IMR-90 (cell line): Measurements from ENCODE around the gene DLL1. TPM values are rescaled to one million over a fixed set of nuclear protein-coding genes. Genes with fewer than 3 reads are reported as not detected.
A peak's percentile ranks its signal among the peaks of the same experiment; 100 is the strongest.

Experiments
- ATAC-seq: fragments of 200-7000 bp; cut with Tn5 transposase; 2 replicates; pipeline ENCODE4 v1.9.1; 2020; ENCODE audit warnings: low read depth, mild to moderate bottlenecking, moderate library complexity
- BruUV-seq: library from RNA; stranded (reverse); fragments of 400-500 nt; replicated peaks from 2 replicates; lab custom pipeline; 2021; lab: Mats Ljungman, UMichigan
- CTCF ChIA-PET: fragments of 300-600 bp; formaldehyde crosslinking; extraction: SDS; loops from one replicate; lab custom pipeline; 2021; ENCODE audit warnings: antibody characterized with exemption; lab: Yijun Ruan, JAX
- POLR2A ChIA-PET: fragments of 300-600 bp; sonication (Branson Sonifier 250); formaldehyde crosslinking; loops from one replicate; lab custom pipeline; 2022; ENCODE audit warnings: antibody characterized with exemption; ENCODE audit not compliant: unreplicated experiment; lab: Charles Lee
- DNase-seq: peaks from one replicate; pipeline ENCODE4 v3.0.0; 2013
- H2AFZ ChIP-seq: replicated peaks from 2 replicates; pipeline ENCODE3; 2013; ENCODE audit warnings: low read length, mild to moderate bottlenecking; ENCODE audit not compliant: poor library complexity
- H2AK5ac ChIP-seq: 2 replicates; pipeline ENCODE4 v1.6.1; 2013; ENCODE audit warnings: low read depth, low read length, inconsistent platforms
- H2AK9ac ChIP-seq: replicated peaks from 2 replicates; pipeline ENCODE3; 2013; ENCODE audit warnings: mild to moderate bottlenecking, low read depth, low read length, moderate library complexity; ENCODE audit not compliant: poor library complexity
- H2BK120ac ChIP-seq: 2 replicates; pipeline ENCODE4 v1.6.1; 2013; ENCODE audit warnings: low read depth, low read length, inconsistent platforms
- H2BK15ac ChIP-seq: 3 replicates; pipeline ENCODE4 v1.6.1; 2013; ENCODE audit warnings: low read depth, low read length, inconsistent platforms
- H2BK20ac ChIP-seq: 2 replicates; pipeline ENCODE4 v1.6.1; 2013; ENCODE audit warnings: low read depth, mild to moderate bottlenecking, inconsistent platforms, low read length, moderate library complexity
- H2BK5ac ChIP-seq: 2 replicates; pipeline ENCODE4 v1.6.1; 2013; ENCODE audit warnings: mild to moderate bottlenecking, low read depth, low read length, inconsistent platforms; ENCODE audit not compliant: poor library complexity, severe bottlenecking
- H3K14ac ChIP-seq: replicated peaks from 2 replicates; pipeline ENCODE4 v1.6.1; 2013; ENCODE audit warnings: low read depth, low read length, inconsistent platforms
- H3K18ac ChIP-seq: 2 replicates; pipeline ENCODE4 v1.6.1; 2013; ENCODE audit warnings: low read depth, low read length, control low read depth
- H3K23ac ChIP-seq: 2 replicates; pipeline ENCODE4 v1.6.1; 2013; ENCODE audit warnings: low read depth, low read length, inconsistent platforms
- H3K27ac ChIP-seq: 2 replicates; pipeline ENCODE4 v1.5.1; 2013; ENCODE audit warnings: mild to moderate bottlenecking, control low read depth, low read length; ENCODE audit not compliant: insufficient read depth
- H3K27me3 ChIP-seq: 2 replicates; pipeline ENCODE4 v1.6.1; 2013; ENCODE audit warnings: low read length; ENCODE audit not compliant: control insufficient read depth, insufficient read depth
- H3K36me3 ChIP-seq: 2 replicates; pipeline ENCODE4 v1.6.1; 2013; ENCODE audit warnings: low read length, mixed read lengths; ENCODE audit not compliant: control insufficient read depth, insufficient read depth
- H3K4ac ChIP-seq: 2 replicates; pipeline ENCODE4 v1.6.1; 2013; ENCODE audit warnings: low read depth, low read length, inconsistent platforms
- H3K4me1 ChIP-seq: 2 replicates; pipeline ENCODE4 v1.6.1; 2013; ENCODE audit warnings: low read length, mixed read lengths; ENCODE audit not compliant: control insufficient read depth, insufficient read depth
- H3K4me2 ChIP-seq: 2 replicates; pipeline ENCODE4 v1.6.1; 2013; ENCODE audit warnings: low read depth, mild to moderate bottlenecking, control low read depth, low read length, moderate library complexity
- H3K4me3 ChIP-seq: 2 replicates; pipeline ENCODE4 v1.5.1; 2013; ENCODE audit warnings: low read depth, mild to moderate bottlenecking, control low read depth, low read length, moderate library complexity; ENCODE audit not compliant: insufficient read depth
- H3K56ac ChIP-seq: 2 replicates; pipeline ENCODE4 v1.6.1; 2013; ENCODE audit warnings: low read length, inconsistent platforms; ENCODE audit not compliant: insufficient read depth; ENCODE audit errors: extremely low read depth
- H3K79me1 ChIP-seq, 2 experiments: 2 replicates each; pipeline ENCODE4 v1.6.1; 2013; ENCODE audit warnings: low read length in 2 of 2, inconsistent platforms in 1 of 2, low read depth in 1 of 2
- H3K9ac ChIP-seq: 2 replicates; pipeline ENCODE4 v1.6.1; 2013; ENCODE audit warnings: low read depth, low read length, control low read depth
- H3K9me1 ChIP-seq: 2 replicates; pipeline ENCODE4 v1.6.1; 2013; ENCODE audit warnings: low read length, inconsistent platforms; ENCODE audit not compliant: insufficient read depth
- H3K9me3 ChIP-seq: 2 replicates; pipeline ENCODE4 v1.6.1; 2013; ENCODE audit warnings: low read length; ENCODE audit not compliant: control insufficient read depth, insufficient read depth
- H4K20me1 ChIP-seq: 2 replicates; pipeline ENCODE4 v1.6.1; 2013; ENCODE audit warnings: low read length, inconsistent platforms; ENCODE audit not compliant: insufficient read depth
- H4K5ac ChIP-seq: 2 replicates; pipeline ENCODE4 v1.6.1; 2013; ENCODE audit warnings: mild to moderate bottlenecking, low read depth, low read length, control low read depth
- H4K8ac ChIP-seq, 2 experiments: 2 replicates each; pipeline ENCODE4 v1.6.1; 2013; ENCODE audit warnings: low read depth in 2 of 2, low read length in 2 of 2, control low read depth in 1 of 2, inconsistent platforms in 1 of 2
- H4K91ac ChIP-seq: 2 replicates; pipeline ENCODE4 v1.6.1; 2013; ENCODE audit warnings: low read depth, low read length, inconsistent platforms; ENCODE audit not compliant: insufficient read depth
- CEBPB ChIP-seq: IDR thresholded peaks from 2 replicates; pipeline ENCODE4 v1.6.1; 2012; ENCODE audit warnings: low read depth, low read length, improper control_type of control experiment
- CHD1 ChIP-seq: IDR thresholded peaks from 2 replicates; pipeline ENCODE4 v1.6.1; 2012; ENCODE audit warnings: low read depth, low read length, improper control_type of control experiment
- ELK1 ChIP-seq: fragments of 150-350 bp; IDR thresholded peaks from 2 replicates; pipeline ENCODE4 v1.6.1; 2016; ENCODE audit warnings: low read depth, mild to moderate bottlenecking, low read length, moderate library complexity, borderline replicate concordance
- FOS ChIP-seq: fragments of 150-350 bp; IDR thresholded peaks from 2 replicates; pipeline ENCODE4 v1.6.1; 2016; ENCODE audit warnings: low read depth, low read length
- MAFK ChIP-seq: IDR thresholded peaks from 2 replicates; pipeline ENCODE4 v1.6.1; 2012; ENCODE audit warnings: low read depth, low read length, improper control_type of control experiment
- MAZ ChIP-seq: IDR thresholded peaks from 2 replicates; pipeline ENCODE4 v1.6.1; 2012; ENCODE audit warnings: low read depth, mild to moderate bottlenecking, low read length, improper control_type of control experiment, moderate library complexity, borderline replicate concordance
- MXI1 ChIP-seq: IDR thresholded peaks from 2 replicates; pipeline ENCODE4 v1.6.1; 2012; ENCODE audit warnings: low read depth, mild to moderate bottlenecking, low read length, moderate library complexity, borderline replicate concordance
- NFE2L2 ChIP-seq: fragments of 150-350 bp; IDR thresholded peaks from 2 replicates; pipeline ENCODE4 v1.6.1; 2016; ENCODE audit warnings: low read depth, mild to moderate bottlenecking, low read length
- POLR2A ChIP-seq: IDR thresholded peaks from 2 replicates; pipeline ENCODE4 v1.6.1; 2012; ENCODE audit warnings: mild to moderate bottlenecking, low read depth, low read length
- RAD21 ChIP-seq: IDR thresholded peaks from 2 replicates; pipeline ENCODE4 v1.6.1; 2012; ENCODE audit warnings: low read length, improper control_type of control experiment
- RCOR1 ChIP-seq: IDR thresholded peaks from 2 replicates; pipeline ENCODE4 v1.6.1; 2012; ENCODE audit warnings: mild to moderate bottlenecking, low read length, improper control_type of control experiment; ENCODE audit not compliant: insufficient replicate concordance
- RFX5 ChIP-seq: IDR thresholded peaks from 2 replicates; pipeline ENCODE4 v1.8.0; 2012; ENCODE audit warnings: low read depth, mild to moderate bottlenecking, low read length, moderate library complexity
- SMC3 ChIP-seq: fragments of 150-350 bp; IDR thresholded peaks from 2 replicates; pipeline ENCODE4 v1.6.1; 2016; ENCODE audit warnings: low read depth, mild to moderate bottlenecking, antibody characterized with exemption, low read length, moderate library complexity
- USF2 ChIP-seq: fragments of 150-350 bp; IDR thresholded peaks from 2 replicates; pipeline ENCODE4 v1.6.1; 2017; ENCODE audit warnings: mild to moderate bottlenecking, antibody characterized with exemption, low read length, low read depth
- WGBS, 2 experiments: methylation state at CpG; one replicate each; pipeline versions ENCODE4 v1.1.5 to v1.1.7; 2013; ENCODE audit warnings: missing lambda C conversion rate in 2 of 2; ENCODE audit not compliant: insufficient read length in 1 of 2; ENCODE audit errors: extremely low coverage in 2 of 2; 5-methylcytosine and 5-hydroxymethylcytosine counted together
- dilution Hi-C: fragments of 300-500 bp; cut with HindIII; formaldehyde crosslinking; loops from one replicate; pipeline ENCODE4 v1.14.3; 2018; ENCODE audit warnings: low sequenced_read_pairs; ENCODE audit not compliant: unreplicated experiment
- in situ Hi-C: fragments of 300-500 bp; cut with MboI; formaldehyde crosslinking; loops from 3 replicates; pipeline ENCODE4 v1.14.3; 2019; ENCODE audit warnings: low sequenced_read_pairs, inconsistent platforms, mixed read lengths
- intact Hi-C: fragments of 100-400 bp; cut with micrococcal nuclease; formaldehyde crosslinking; loops from 2 replicates; pipeline ENCODE4 v1.10.0; 2022
- polyA plus RNA-seq, 3 experiments: library from polyadenylated mRNA; depleted of rRNA; stranded (reverse); fragments of >200 nt; gene quantifications; 2 replicates each; pipeline ENCODE4 v1.2.3, GENCODE V29; 2012; ENCODE audit warnings: low replicate concordance in 1 of 3
- total RNA-seq: library from RNA; depleted of rRNA; stranded (reverse); fragments of >200 nt; gene quantifications from 2 replicates; pipeline ENCODE4 v1.2.3, GENCODE V29; 2012
- TF ChIP-seq, protein P1 (sequence below): conservative IDR thresholded peaks from 2 replicates; pipeline ENCODE4 v1.5.1; 2012; ENCODE audit warnings: mild to moderate bottlenecking, low read depth, low read length, improper control_type of control experiment

DLL1 gene
- total and polyA plus RNA-seq, 2 of the 4 experiments (the other 2 are of a cell fraction): under 0.01 to 0.31 TPM

GRCh38 chr6:170289951-170290295 is 955 bp downstream of the DLL1 start:
- Histone ChIP-seq H4K8ac (no peak overlapping the region), H2AK5ac (no peak overlapping the region), H3K4me2 (peak overlapping the region; percentile 31), H3K4me3 (peak overlapping the region; percentile 61), H4K20me1 (no peaks in the 10 kb centered on the region; the same call in 1 of the 2 replicates), H2BK20ac (no peak overlapping the region), H3K27ac (no peak overlapping the region), H3K14ac (no peak overlapping the region), H3K4me1 (no peaks in the 10 kb centered on the region; the same call in 1 of the 2 replicates), H2AK9ac (no peak overlapping the region), H3K18ac (no peak overlapping the region), H3K9me1 (peaks cover under 1% of the 10 kb centered on the region; the same call in 1 of the 2 replicates), H4K91ac (no peak overlapping the region), H3K9me3 (peaks cover 1% of the 10 kb centered on the region; the same call in 1 of the 2 replicates), H2BK120ac (no peak overlapping the region), H3K36me3 (no peaks in the 10 kb centered on the region), H2AFZ (peak overlapping the region; percentile 73), H3K79me1 (no peaks in the 10 kb centered on the region), H2BK5ac (no peak overlapping the region), H2BK15ac (no peak overlapping the region), H3K23ac (no peak overlapping the region), H3K9ac (no peak overlapping the region), H3K56ac (no peak overlapping the region), H4K5ac (no peak overlapping the region), H3K27me3 (peaks cover 81% of the 10 kb centered on the region), H3K4ac (no peak overlapping the region)
- TF ChIP-seq CHD1 (no peak), MXI1 (no peak), SMC3 (no peak), ELK1 (no peak), NFE2L2 (no peak), RFX5 (no peak), FOS (no peak), MAZ (no peak), RCOR1 (no peak), MAFK (no peak), CEBPB (no peak), RAD21 (no peak), POLR2A (no peak), USF2 (no peak)
- TF ChIP-seq, protein P1, sequence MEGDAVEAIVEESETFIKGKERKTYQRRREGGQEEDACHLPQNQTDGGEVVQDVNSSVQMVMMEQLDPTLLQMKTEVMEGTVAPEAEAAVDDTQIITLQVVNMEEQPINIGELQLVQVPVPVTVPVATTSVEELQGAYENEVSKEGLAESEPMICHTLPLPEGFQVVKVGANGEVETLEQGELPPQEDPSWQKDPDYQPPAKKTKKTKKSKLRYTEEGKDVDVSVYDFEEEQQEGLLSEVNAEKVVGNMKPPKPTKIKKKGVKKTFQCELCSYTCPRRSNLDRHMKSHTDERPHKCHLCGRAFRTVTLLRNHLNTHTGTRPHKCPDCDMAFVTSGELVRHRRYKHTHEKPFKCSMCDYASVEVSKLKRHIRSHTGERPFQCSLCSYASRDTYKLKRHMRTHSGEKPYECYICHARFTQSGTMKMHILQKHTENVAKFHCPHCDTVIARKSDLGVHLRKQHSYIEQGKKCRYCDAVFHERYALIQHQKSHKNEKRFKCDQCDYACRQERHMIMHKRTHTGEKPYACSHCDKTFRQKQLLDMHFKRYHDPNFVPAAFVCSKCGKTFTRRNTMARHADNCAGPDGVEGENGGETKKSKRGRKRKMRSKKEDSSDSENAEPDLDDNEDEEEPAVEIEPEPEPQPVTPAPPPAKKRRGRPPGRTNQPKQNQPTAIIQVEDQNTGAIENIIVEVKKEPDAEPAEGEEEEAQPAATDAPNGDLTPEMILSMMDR: no peak
- POLR2A ChIA-PET: no interaction called here
- dilution Hi-C loops: no loop called here
- in situ Hi-C loops: no loop called here
- BruUV-seq: no TSS peak
- no peak; the same call in 1 of the 2 replicates for ATAC-seq
- intact Hi-C loops: loop anchor here (5.0 to 10.0 kb wide), 2 partner anchors 242 to 455 kb away; no protein-coding TSS in a partner anchor
- CTCF ChIA-PET: no interaction called here
- WGBS, 2 experiments: 0% methylated on average over 1 of the region's 41 CpGs; no CpG with 5 or more reads in 1 of the 2 experiments
- DNase-seq: no peak
